Caki2 (cell line): Measurements from ENCODE around the gene R3HDML. TPM values are rescaled to one million over a fixed set of nuclear protein-coding genes. Genes with fewer than 3 reads are reported as not detected.
A peak's percentile ranks its signal among the peaks of the same experiment; 100 is the strongest.

Experiments
- DNase-seq: peaks from one replicate; pipeline ENCODE4 v3.0.0-alpha.2; 2015; ENCODE audit warnings: low read depth
- in situ Hi-C: cut with HindIII; loops from 2 replicates; pipeline ENCODE4 v1.10.0; 2016; ENCODE audit warnings: low sequenced_read_pairs, low pct_unique_long_range_greater_than_20kb, mixed read lengths
- total RNA-seq: library from RNA; depleted of rRNA; stranded (reverse); fragments of >200 nt; shearing (Covaris generic); gene quantifications from 2 replicates; pipeline ENCODE4 v1.2.3, GENCODE V29; 2014; ENCODE audit warnings: low replicate concordance

Gene R3HDML
- total RNA-seq, 1 experiment from 2014 or later, result not detected

GRCh38 chr20:44356353-44356723, 19.5 kb downstream of the R3HDML start:
- in situ Hi-C loops, result no loop called here
- DNase-seq, result no peak

- in situ Hi-C loops, result no loop called here
- DNase-seq, result no peak
These were observed 20.2 kb downstream of the R3HDML start for GRCh38 chr20:44357020-44357419.

GRCh38 chr20:44357555-44358125, 20.8 kb downstream of the R3HDML start:
- no peak for DNase-seq
- in situ Hi-C loops, result no loop called here

GRCh38 chr20:44358776-44359175, 21.9 kb downstream of the R3HDML start:
- in situ Hi-C loops, result no loop called here
- no peak for DNase-seq

- in situ Hi-C loops, result no loop called here
- DNase-seq, result no peak
These were observed 23.4 kb downstream of the R3HDML start for GRCh38 chr20:44360221-44360620.

- no peak for DNase-seq
- in situ Hi-C loops, result no loop called here
These were observed 24.2 kb downstream of the R3HDML start for GRCh38 chr20:44361021-44361420.

GRCh38 chr20:44362466-44362940, 25.7 kb downstream of the R3HDML start:
- in situ Hi-C loops, result no loop called here
- no peak for DNase-seq

- in situ Hi-C loops, result no loop called here
- no peak for DNase-seq
These were observed 27.2 kb downstream of the R3HDML start for GRCh38 chr20:44364068-44364467.

GRCh38 chr20:44364780-44365179, 27.9 kb downstream of the R3HDML start:
- DNase-seq, result no peak
- in situ Hi-C loops, result no loop called here

- in situ Hi-C loops, result no loop called here
- DNase-seq, result no peak
These were observed 30.9 kb downstream of the R3HDML start for GRCh38 chr20:44367746-44368145.

- in situ Hi-C loops, result no loop called here
These were observed 33.9 kb downstream of the R3HDML start for GRCh38 chr20:44370639-44371218.

GRCh38 chr20:44382641-44383040, 45.8 kb downstream of the R3HDML start:
- in situ Hi-C loops, result no loop called here
- peak; percentile 69 for DNase-seq

More at GRCh38 chr20:44370639-44371218, 33.9 kb downstream of the R3HDML start:
- no peak for DNase-seq

GRCh38 chr20:44384423-44385027, 47.7 kb downstream of the R3HDML start:
- in situ Hi-C loops, result no loop called here
- DNase-seq, result peak; percentile 54

GRCh38 chr20:44388466-44389023, 51.7 kb downstream of the R3HDML start:
- in situ Hi-C loops, result no loop called here
- DNase-seq, result peak; percentile 63

GRCh38 chr20:44389871-44390270, 53.0 kb downstream of the R3HDML start:
- no peak for DNase-seq
- in situ Hi-C loops, result loop anchor here (10.0 kb wide), 1 partner anchor 225 kb away; no protein-coding TSS in a partner anchor

GRCh38 chr20:44390280-44390679, 53.4 kb downstream of the R3HDML start:
- in situ Hi-C loops, result loop anchor here (10.0 kb wide), 1 partner anchor 225 kb away; no protein-coding TSS in a partner anchor
- no peak for DNase-seq

- in situ Hi-C loops, result loop anchor here (10.0 kb wide), 1 partner anchor 223 kb away; no protein-coding TSS in a partner anchor
- no peak for DNase-seq
These were observed 55.4 kb downstream of the R3HDML start for GRCh38 chr20:44392088-44392775.

- DNase-seq, result no peak
- in situ Hi-C loops, result loop anchor here (10.0 kb wide), 1 partner anchor 222 kb away; no protein-coding TSS in a partner anchor
These were observed 56.1 kb downstream of the R3HDML start for GRCh38 chr20:44392776-44393607.
